ENCODE data around the gene ZFP42. TPM values are rescaled to one million over a fixed set of nuclear protein-coding genes. Genes with fewer than 3 reads are reported as not detected.

Gene ZFP42
- not detected in 2 replicates for total RNA-seq

GRCh38 chr4:187995322-187996207 is at the start of gene ZFP42:
ZFP42 (plus strand) TSS chr4:187995771; CDS start chr4:188002808, 7,037 bp downstream.

Other genes starting within 250 kb of the ZFP42 start
- 0.22 TPM in 1 of 2 replicates, not detected in the other for gene TRIML2, start 113.8 kb downstream of the ZFP42 start, total RNA-seq
- not detected in 2 replicates for gene TRIML1, start 143.7 kb downstream of the ZFP42 start, total RNA-seq

All from articular chondrocyte of knee joint (primary cell).